ENCODE results near the gene USH2A. TPM values are rescaled to one million over a fixed set of nuclear protein-coding genes. Genes with fewer than 3 reads are reported as not detected.

USH2A gene
- total and polyA plus RNA-seq, 11 donors = 0.03 to 4.7 (median 1.7) TPM

GRCh38 chr1:215923129-215923824 is 500.0 kb downstream of the USH2A start:
- no peaks in the 10 kb centered on the region for H3K4me1 ChIP-seq
- no peak for DNase-seq
- H3K27me3 ChIP-seq = no peaks in the 10 kb centered on the region
- H3K9me3 ChIP-seq = no peaks in the 10 kb centered on the region
- intact Hi-C loops (cut with DNase I) = no loop called here
- no peak for TF ChIP-seq CTCF (IDR thresholded peaks at IDR 0.05)
- TF ChIP-seq POLR2A (IDR thresholded peaks at IDR 0.05) = no peak
- no peaks in the 10 kb centered on the region for H3K36me3 ChIP-seq
- WGBS, 4 donors = 51 to 91% (median 76%) methylated on average over 3 of the region's 3 CpGs
- H3K4me3 ChIP-seq = no peak overlapping the region
- no peak for ATAC-seq
- H3K27ac ChIP-seq = no peak overlapping the region

GRCh38 chr1:215911406-215911968 is 511.8 kb downstream of the USH2A start:
- TF ChIP-seq POLR2A (IDR thresholded peaks at IDR 0.05) = no peak
- no peak for TF ChIP-seq CTCF (IDR thresholded peaks at IDR 0.05)
- intact Hi-C loops (cut with DNase I) = no loop called here
- Histone ChIP-seq H3K9me3 (peaks cover 0 to 3% (median 0%) of the 10 kb centered on the region in 12 donors), H3K4me1 (no peaks in the 10 kb centered on the region), H3K27ac (no peak overlapping the region), H3K4me3 (no peak overlapping the region), H3K36me3 (no peaks in the 10 kb centered on the region), H3K27me3 (no peaks in the 10 kb centered on the region)
- WGBS, 4 donors = 90 to 97% (median 95%) methylated on average over 1 of the region's 1 CpG
- DNase-seq (no peak), ATAC-seq (no peak)

- no peaks in the 10 kb centered on the region for H3K9me3 ChIP-seq
- no peaks in the 10 kb centered on the region for H3K27me3 ChIP-seq
- no peaks in the 10 kb centered on the region for H3K4me1 ChIP-seq
- DNase-seq (no peak), ATAC-seq (no peak)
- intact Hi-C loops (cut with DNase I) = no loop called here
- no peaks in the 10 kb centered on the region for H3K36me3 ChIP-seq
- TF ChIP-seq CTCF (IDR thresholded peaks at IDR 0.05) (no peak), POLR2A (IDR thresholded peaks at IDR 0.05) (no peak)
- H3K27ac ChIP-seq = no peak overlapping the region
- WGBS, 4 donors = 84 to 89% (median 87%) methylated on average over 6 of the region's 6 CpGs
- no peak overlapping the region for H3K4me3 ChIP-seq
These were observed 517.6 kb downstream of the USH2A start for GRCh38 chr1:215905493-215906115.

- intact Hi-C loops (cut with DNase I) = no loop called here
These were observed 522.6 kb downstream of the USH2A start for GRCh38 chr1:215900684-215901083.

More at GRCh38 chr1:215900684-215901083, 522.6 kb downstream of the USH2A start:
- Histone ChIP-seq H3K27ac (no peak overlapping the region), H3K4me3 (no peak overlapping the region), H3K27me3 (no peaks in the 10 kb centered on the region), H3K4me1 (no peaks in the 10 kb centered on the region), H3K9me3 (no peaks in the 10 kb centered on the region), H3K36me3 (no peaks in the 10 kb centered on the region)
- DNase-seq (no peak), ATAC-seq (no peak)
- no peak for TF ChIP-seq CTCF (IDR thresholded peaks at IDR 0.05)
- TF ChIP-seq POLR2A (IDR thresholded peaks at IDR 0.05) = no peak
- WGBS, 4 donors = 59 to 67% (median 59%) methylated on average over 6 of the region's 6 CpGs
